Mammary epithelial cell (primary cell): ENCODE data around the gene LLPH.

ENCODE experiments used
- CTCF ChIP-seq, 2 donors: IDR thresholded peaks in 1 of 2; conservative IDR thresholded peaks in 1 of 2; 2 replicates each; pipeline ENCODE4 v1.5.1; 2011 to 2012; ENCODE audit warnings: inconsistent platforms in 2 of 2, low read length in 2 of 2, mild to moderate bottlenecking in 2 of 2, control low read depth in 1 of 2, low read depth in 1 of 2; ENCODE audit not compliant: insufficient read depth in 1 of 2; ENCODE audit errors: extremely low read depth in 1 of 2
- EZH2 ChIP-seq: IDR thresholded peaks from 2 replicates; pipeline ENCODE4 v1.6.1; 2012; ENCODE audit warnings: low read length, inconsistent platforms, borderline replicate concordance

GRCh38 chr12:66142826-66143225 lies 12.3 kb upstream of the LLPH start:
- TF ChIP-seq CTCF (conservative IDR thresholded peaks at IDR 0.05 in 1 of 2, IDR thresholded peaks at IDR 0.05 in 1 of 2; ENCODE audit: extremely low read depth in 1 of 2, insufficient read depth in 1 of 2, low read depth in 1 of 2, low read length in 2 of 2) (no peak), EZH2 (no peak)
